CMK (cell line): Measurements from ENCODE around the gene GAB2.
A peak's percentile ranks its signal among the peaks of the same experiment; 100 is the strongest.
"Not testable (repeated sequence)": the region's sequence is repeated elsewhere in the genome, so short reads cannot be mapped to it uniquely, and the experiment has no call there.

ENCODE experiments used
- DNase-seq: peaks from one replicate; pipeline ENCODE4 v3.0.0-alpha.2; 2010; ENCODE audit warnings: low read depth

The GAB2 gene

GRCh38 chr11:78313181-78313795 lies 104.3 kb downstream of the GAB2 start:
- no peak for DNase-seq

GRCh38 chr11:78312712-78313111 lies 104.9 kb downstream of the GAB2 start:
- DNase-seq: no peak

DNA sequence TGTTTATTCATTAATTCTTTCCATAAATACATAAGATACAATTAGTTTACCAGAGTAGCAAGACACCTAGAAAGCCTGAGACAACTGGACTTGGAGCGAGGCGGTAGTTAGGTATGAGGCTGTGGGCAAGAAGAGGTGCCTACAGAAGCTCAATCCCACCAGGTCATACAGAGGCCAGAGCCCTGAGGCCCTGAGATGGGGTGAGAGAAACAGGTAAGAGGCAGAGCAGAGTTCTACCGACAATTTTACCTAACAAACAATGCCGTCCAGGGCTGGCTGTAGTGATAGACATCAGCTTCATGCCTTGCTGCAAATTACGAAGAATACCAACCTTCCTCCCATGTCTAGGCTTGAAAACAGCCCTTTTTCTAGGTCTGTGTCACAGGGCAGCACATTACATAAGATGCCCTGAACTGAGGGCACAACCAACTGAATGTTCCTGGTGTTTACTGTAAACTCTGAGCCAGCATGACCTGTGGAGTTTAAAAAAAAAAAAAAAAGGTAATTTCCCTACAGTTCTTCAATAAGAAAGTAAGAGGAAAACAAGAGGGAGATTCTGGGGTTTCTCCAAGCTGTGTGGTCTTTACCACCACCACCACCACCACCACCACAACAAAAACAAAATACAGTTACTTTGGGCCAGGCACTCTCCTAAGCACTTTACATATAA lies 105.8 kb downstream of the GAB2 start:
- no peak for DNase-seq

DNA sequence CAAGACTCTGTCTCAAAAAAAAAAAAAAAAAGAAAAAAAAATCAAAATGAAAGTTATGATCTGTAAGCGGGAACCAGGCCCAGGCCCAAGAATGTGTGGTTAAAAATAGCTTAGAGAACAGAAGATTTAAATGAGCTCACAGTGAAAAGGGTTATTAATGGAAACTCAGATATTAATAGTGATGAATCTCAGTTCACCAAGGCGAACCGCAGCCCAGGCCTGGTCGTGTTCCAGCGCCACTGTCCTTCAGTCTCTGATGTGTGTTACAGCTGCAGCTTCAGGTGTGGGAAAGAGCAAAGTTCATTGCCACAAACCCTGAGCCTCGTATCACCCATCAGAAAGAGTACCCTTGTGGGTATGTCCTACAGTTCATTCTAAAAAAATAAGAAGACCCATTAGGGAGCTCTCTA lies 107.1 kb downstream of the GAB2 start:
- DNase-seq: no peak

GRCh38 chr11:78304201-78304600 lies 113.4 kb downstream of the GAB2 start:
- DNase-seq: no peak

DNA sequence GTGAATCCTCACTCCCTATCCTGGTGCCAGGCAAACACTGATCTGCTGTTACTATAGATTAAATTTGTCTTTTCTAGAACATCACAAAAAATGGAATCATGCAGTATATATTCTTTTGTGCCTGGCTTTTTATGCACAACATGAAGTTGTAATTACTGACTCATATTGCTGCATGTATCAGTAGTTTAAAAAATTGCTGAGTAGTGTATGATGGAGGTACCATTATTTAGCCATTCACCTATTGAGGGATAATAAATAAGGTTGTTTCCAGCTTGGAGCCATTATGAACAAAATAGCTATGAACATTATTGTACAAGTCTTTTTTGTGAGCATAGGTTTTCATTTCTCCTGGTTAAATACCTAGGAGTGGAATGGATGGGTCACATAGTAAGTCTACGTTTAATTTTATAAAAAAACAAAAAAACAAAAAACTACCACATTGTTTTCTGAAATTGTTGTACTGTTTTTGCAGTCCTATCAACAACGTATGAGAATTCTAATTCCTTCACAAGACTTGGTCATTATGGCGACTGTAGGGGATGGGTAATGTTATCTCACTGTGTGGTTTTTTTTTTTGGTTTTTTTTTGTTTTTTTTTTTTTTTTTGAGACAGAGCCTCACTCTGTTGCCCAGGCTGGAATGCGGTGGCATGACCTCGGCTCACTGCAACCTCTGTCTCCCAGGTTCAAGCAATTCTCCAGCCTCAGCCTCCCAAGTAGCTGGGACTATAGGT lies 117.3 kb downstream of the GAB2 start:
- no peak for DNase-seq

DNA sequence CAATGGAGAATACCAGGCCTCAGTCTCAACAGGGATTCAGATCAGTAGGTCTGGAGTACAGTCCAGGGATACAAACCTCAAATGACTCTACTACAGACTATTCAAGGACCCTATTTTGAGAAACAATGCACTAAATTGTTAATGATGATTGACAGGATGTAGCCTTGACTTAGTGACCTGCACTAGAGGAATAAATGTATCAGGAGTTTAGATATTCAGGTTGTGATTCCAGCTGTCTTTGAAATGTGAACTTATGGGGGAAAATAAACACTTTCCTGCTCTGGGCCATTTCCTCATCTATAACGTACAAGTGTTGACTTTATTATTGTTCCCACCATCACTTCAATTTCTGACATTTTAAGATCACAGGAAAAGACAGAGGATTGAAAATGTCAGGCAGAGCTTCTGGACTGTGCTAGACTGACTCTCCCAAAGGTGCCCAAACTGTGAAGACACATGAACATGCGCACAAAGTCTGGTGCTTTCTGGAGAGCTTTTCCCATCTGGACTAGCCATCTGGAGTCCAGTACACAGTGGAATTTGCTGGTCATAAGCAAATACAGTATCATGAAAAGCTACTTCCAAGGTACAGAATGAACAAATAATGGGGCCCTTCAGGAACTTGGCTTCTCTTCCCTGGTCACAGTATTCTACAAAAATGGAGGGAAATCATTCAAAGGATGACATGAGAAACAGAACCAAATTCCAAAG lies 118.5 kb downstream of the GAB2 start:
- no peak for DNase-seq

DNA sequence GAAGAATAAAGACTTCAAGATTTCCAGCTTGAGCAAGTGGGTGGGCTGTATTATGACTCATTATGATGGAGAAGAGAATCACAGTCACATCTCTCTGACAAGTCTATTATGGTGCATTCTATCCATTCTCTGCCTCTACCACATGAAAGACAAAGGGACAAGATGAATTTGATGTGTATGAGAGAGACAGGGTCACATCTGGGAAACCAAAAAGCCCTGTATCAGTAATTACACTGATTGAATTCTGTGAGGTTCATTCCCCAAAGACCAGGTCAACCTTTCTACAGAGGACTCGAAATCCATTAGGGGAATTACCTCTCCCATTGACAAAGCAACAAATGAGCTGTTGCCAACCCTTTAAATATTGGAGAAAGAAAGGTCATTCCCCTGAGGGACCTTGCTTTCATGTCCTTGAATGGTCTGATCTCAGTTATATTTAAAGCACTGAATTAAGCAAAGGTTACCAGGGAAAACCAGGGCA lies 119.3 kb downstream of the GAB2 start:
- no peak for DNase-seq

GRCh38 chr11:78295991-78296930 lies 121.4 kb downstream of the GAB2 start:
- DNase-seq: no peak

GRCh38 chr11:78295347-78295746 lies 122.3 kb downstream of the GAB2 start:
- DNase-seq: no peak

DNA sequence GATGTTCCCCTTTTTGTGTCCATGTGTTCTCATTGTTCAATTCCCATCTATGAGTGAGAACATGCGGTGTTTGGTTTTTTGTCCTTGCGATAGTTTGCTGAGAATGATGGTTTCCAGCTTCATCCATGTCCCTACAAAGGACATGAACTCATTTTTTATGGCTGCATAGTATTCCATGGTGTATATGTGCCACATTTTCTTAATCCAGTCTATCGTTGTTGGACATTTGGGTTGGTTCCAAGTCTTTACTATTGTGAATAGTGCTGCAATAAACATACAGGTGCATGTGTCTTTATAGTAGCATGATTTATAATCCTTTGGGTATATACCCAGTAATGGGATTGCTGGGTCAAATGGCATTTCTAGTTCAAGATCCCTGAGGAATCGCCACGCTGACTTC lies 123.5 kb downstream of the GAB2 start:
- DNase-seq: not testable (repeated sequence)

DNA sequence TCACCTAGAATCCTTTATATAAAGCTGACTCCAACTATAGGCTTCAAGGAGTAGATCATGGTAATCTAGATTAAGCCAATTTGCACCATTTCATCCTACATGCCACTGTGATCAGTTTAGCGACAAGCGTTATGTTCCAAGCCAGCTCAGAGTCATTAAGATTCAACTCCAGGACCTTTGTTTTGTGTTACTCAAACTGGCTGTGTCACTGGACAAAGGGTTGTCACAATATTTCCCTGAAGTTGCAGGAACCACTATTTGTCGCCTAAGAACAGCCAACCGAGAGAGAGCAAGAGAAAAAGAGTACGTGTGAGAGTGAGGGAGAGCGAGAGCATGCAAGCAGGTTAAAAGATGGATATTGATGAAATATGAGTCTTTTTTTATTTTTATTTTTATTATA lies 124.1 kb downstream of the GAB2 start:
- no peak for DNase-seq

DNA sequence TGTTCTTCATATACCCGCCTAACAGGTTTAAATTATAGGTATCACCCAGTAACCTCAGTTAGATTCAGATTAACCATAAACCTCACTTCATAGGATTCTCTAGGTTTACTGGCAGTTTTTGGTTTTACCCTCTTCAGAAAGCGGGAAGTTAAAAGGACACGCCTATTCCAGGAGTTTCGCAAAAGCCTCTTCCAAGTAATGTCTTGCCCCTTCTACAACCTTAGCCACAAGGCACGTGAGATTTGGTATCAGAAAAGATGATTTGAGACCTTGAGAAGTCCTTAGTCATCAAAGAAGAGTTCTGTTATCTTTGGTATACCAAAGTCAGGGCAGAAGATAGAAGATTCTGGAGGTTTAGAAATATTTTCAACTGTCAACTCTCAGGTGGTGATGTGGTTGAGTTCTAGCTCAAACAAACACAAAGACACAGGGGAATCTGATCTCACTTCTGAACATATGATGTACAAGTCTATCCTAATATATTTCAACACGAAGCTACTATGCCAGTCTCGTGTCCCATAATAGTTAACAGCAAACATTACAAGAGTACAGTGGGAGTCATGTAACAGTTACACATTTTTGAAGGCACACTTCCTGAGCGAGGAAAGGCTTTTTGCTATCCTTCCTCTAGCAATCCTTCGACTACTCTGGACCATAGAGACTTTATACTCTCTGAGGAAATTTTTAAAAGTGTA lies 125.4 kb downstream of the GAB2 start:
- DNase-seq: peak; percentile 79

- no peak for DNase-seq
Observed at GRCh38 chr11:78291503-78292108, 126.0 kb downstream of the GAB2 start.

DNA sequence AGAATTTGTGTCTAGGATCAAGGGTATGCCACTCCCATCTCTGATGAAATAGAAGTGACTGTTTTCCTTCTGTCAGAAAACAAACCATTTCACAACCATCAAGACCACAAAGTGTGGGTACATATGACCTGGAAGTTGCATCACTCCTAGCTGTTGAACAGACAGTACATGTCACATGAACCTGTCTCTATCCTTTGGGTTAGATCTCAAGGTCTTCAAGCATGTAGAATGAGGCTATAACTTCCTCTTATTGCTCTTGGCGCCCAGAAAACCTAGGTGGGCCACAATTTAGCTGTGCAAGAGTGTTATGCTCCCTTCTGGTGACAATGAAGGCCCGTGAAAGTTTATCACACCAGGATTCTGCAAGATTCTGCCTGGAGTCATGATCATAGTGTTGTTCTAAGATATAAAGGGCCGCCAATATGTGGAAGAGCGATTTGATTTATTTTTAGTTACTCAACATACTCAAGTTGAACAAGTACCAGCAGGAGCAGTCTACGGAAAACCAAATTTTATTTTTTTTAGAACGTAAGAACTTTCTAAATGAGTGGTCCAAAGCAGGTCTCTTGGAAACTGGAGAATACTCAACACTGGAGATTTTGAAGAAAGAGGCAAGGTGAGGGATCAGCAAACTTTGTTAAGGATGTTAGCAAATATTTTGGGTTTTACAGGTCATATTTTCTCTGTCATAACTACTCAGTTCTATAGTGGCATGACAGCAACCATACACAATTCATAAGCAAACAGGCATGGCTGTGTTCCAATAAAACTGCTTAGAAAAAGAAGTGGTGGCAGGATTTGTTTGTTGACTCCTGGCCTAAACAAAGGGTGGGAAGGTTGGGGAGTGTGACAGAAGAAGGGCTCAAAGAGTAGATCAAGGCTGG lies 127.1 kb downstream of the GAB2 start:
- peak; percentile 86 for DNase-seq

DNA sequence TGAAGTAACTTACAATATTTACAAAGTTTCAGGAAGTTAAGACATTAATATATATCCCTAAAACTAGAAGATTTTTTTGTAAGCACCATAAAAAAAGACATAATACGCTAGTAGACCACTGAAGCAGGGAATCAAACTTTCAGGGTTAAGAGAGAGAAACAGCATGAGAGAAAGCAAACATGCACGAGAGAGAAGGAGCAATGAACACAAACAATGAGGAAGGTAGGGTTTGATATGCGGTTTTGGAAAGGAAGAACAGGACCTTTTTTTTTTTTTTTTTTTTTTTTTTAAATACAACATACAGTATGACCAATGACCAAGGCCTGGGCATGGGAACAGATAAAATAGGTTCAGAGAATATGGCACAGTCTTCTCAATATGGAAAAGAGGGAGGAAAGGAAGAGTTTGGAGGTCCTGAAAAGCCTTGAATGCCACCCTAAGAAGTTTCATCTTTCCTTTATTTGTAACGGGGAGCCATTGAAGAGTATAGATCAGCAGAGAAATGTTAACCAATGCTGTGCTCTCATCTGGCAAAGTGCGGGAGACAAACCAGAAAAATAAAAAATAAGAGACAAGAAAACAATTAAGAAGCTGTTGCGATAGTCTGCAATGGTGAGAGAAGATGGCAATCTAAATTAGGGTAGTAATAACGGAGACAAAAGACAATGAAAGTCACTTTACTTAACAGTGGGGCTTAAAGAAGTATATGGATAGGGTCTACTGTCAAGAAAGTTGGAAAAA lies 127.9 kb downstream of the GAB2 start:
- DNase-seq: no peak

GRCh38 chr11:78284260-78284659 lies 133.4 kb downstream of the GAB2 start:
- no peak for DNase-seq

DNA sequence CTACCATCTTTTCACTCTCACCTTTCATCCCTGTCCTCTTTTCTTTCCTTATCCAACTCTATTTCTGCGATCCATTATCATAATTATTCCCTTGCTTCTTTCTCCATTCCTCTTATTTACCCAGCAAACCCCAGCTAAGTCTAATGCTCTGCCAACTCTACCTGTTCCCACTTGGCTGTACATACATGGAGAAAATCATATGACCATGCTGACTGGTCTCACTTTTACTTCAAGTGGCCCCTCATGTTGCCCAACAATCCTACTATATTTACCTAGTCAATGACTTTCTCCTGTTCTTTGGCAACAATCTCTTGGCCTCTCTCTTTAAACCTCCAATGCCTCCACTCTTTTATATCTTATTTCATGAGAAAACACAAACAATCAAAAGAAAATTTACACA lies 134.8 kb downstream of the GAB2 start:
- DNase-seq: no peak

GRCh38 chr11:78281511-78281910 lies 136.1 kb downstream of the GAB2 start:
- no peak for DNase-seq
